ENCODE results near the gene NABP2. TPM values are rescaled to one million over a fixed set of nuclear protein-coding genes. Genes with fewer than 3 reads are reported as not detected.
A peak's percentile ranks its signal among the peaks of the same experiment; 100 is the strongest.
"Not testable (repeated sequence)": the region's sequence is repeated elsewhere in the genome, so short reads cannot be mapped to it uniquely, and the experiment has no call there.

NABP2 gene
- 10 to 100 TPM; 22.1 to 61.7 (median 51.1) TPM for total RNA-seq

GRCh38 chr12:56224102-56224701 lies at the start of gene NABP2:
Gene NABP2 (plus strand): TSS chr12:56224342. CDS start chr12:56224857, 515 bp downstream.
- WGBS, 10 experiments: 0 to 8% (median 0%) methylated on average over 1 to 10 of the region's 41 CpGs; no CpG with 5 or more reads in 3 of the 10 experiments
- Histone ChIP-seq H3K4me1 (replicated peaks in 1 of 2) (peaks cover 8 to 26% of the 10 kb centered on the region in 2 donors), H3K27ac (peak within 1 kb of the TSS; percentile 72 to 87), H3K4me3 (peak within 1 kb of the TSS; percentile 49 to 65 (median 59))
- in situ Hi-C loops (cut with MboI; ENCODE audit: low pct_unique_long_range_greater_than_20kb in 2 of 9, low sequenced_read_pairs in 9 of 9, unreplicated experiment in 9 of 9): no loop called here
- ATAC-seq (replicated peaks in 6 of 8): peak; percentile 64 to 81 (median 72)

GRCh38 chr12:56178347-56178746 lies 45.8 kb upstream of the NABP2 start:
- WGBS, 10 experiments: 67 to 100% (median 80%) methylated on average over 1 to 3 of the region's 3 CpGs; no CpG with 5 or more reads in 5 of the 10 experiments
- in situ Hi-C loops (cut with MboI; ENCODE audit: low pct_unique_long_range_greater_than_20kb in 2 of 9, low sequenced_read_pairs in 9 of 9, unreplicated experiment in 9 of 9): no loop called here

GRCh38 chr12:56186957-56187356 lies 37.2 kb upstream of the NABP2 start:
- in situ Hi-C loops (cut with MboI; ENCODE audit: low pct_unique_long_range_greater_than_20kb in 2 of 9, low sequenced_read_pairs in 9 of 9, unreplicated experiment in 9 of 9): no loop called here
- WGBS, 10 experiments: 85 to 100% (median 100%) methylated on average over 1 to 2 of the region's 2 CpGs; no CpG with 5 or more reads in 7 of the 10 experiments
- Histone ChIP-seq H3K4me3 (no peak overlapping the region), H3K4me1 (replicated peaks in 1 of 2) (peaks cover 4 to 8% of the 10 kb centered on the region in 2 donors), H3K27ac (no peak overlapping the region)
- ATAC-seq (replicated peaks in 6 of 8): no peak

More at GRCh38 chr12:56178347-56178746, 45.8 kb upstream of the NABP2 start:
- peak in 3 of 8 experiments; percentile 13 to 89 (median 28) for ATAC-seq (replicated peaks in 6 of 8)
- Histone ChIP-seq H3K4me3 (no peak overlapping the region), H3K27ac (no peak overlapping the region), H3K4me1 (replicated peaks in 1 of 2) (no peaks in the 10 kb centered on the region)

- in situ Hi-C loops (cut with MboI; ENCODE audit: low pct_unique_long_range_greater_than_20kb in 2 of 9, low sequenced_read_pairs in 9 of 9, unreplicated experiment in 9 of 9): no loop called here
- peak overlapping the region; percentile 87 to 91 for H3K27ac ChIP-seq
Measured at GRCh38 chr12:56188131-56188777, 35.9 kb upstream of the NABP2 start.

GRCh38 chr12:56188778-56189098 lies 35.4 kb upstream of the NABP2 start:
- peak overlapping the region; percentile 71 to 98 (median 84) for H3K4me3 ChIP-seq
- peaks cover 4 to 8% of the 10 kb centered on the region in 2 donors for H3K4me1 ChIP-seq (replicated peaks in 1 of 2)
- 0% methylated on average over 1 to 2 of the region's 17 CpGs; no CpG with 5 or more reads in 6 of the 10 experiments for WGBS, 10 experiments
- in situ Hi-C loops (cut with MboI; ENCODE audit: low pct_unique_long_range_greater_than_20kb in 2 of 9, low sequenced_read_pairs in 9 of 9, unreplicated experiment in 9 of 9): no loop called here
- peak in 1 of 8 experiments; percentile 1 for ATAC-seq (replicated peaks in 6 of 8)
- peak overlapping the region; percentile 87 to 91 for H3K27ac ChIP-seq

More at GRCh38 chr12:56188131-56188777, 35.9 kb upstream of the NABP2 start:
- ATAC-seq (replicated peaks in 6 of 8): no peak
- Histone ChIP-seq H3K4me3 (peak overlapping the region; percentile 71 to 98 (median 84)), H3K4me1 (replicated peaks in 1 of 2) (peaks cover 4 to 8% of the 10 kb centered on the region in 2 donors)
- WGBS, 10 experiments: 0 to 17% (median 0%) methylated on average over 1 to 5 of the region's 10 CpGs; no CpG with 5 or more reads in 2 of the 10 experiments

GRCh38 chr12:56189099-56189917 lies 34.8 kb upstream of the NABP2 start, which contains the start of gene SMARCC2:
Gene SMARCC2 (minus strand): TSS chr12:56189483. CDS start chr12:56189461, 22 bp downstream.
- peaks cover 4 to 8% of the 10 kb centered on the region in 2 donors for H3K4me1 ChIP-seq (replicated peaks in 1 of 2)
- in situ Hi-C loops (cut with MboI; ENCODE audit: low pct_unique_long_range_greater_than_20kb in 2 of 9, low sequenced_read_pairs in 9 of 9, unreplicated experiment in 9 of 9): no loop called here
- peak within 1 kb of the TSS; percentile 87 to 91 for H3K27ac ChIP-seq
- ATAC-seq (replicated peaks in 6 of 8): peak; percentile 78 to 92 (median 88)
- peak within 1 kb of the TSS; percentile 71 to 98 (median 84) for H3K4me3 ChIP-seq
- 0% methylated on average over 1 to 5 of the region's 93 CpGs; no CpG with 5 or more reads in 7 of the 10 experiments for WGBS, 10 experiments

- peak; percentile 48 to 62 (median 54) for ATAC-seq (replicated peaks in 6 of 8)
- peak overlapping the region; percentile 71 to 98 (median 84) for H3K4me3 ChIP-seq
- H3K4me1 ChIP-seq (replicated peaks in 1 of 2): peaks cover 4 to 8% of the 10 kb centered on the region in 2 donors
- peak overlapping the region; percentile 36 to 91 for H3K27ac ChIP-seq
- WGBS, 10 experiments: 0 to 13% (median 2%) methylated on average over 2 to 19 of the region's 42 CpGs
- in situ Hi-C loops (cut with MboI; ENCODE audit: low pct_unique_long_range_greater_than_20kb in 2 of 9, low sequenced_read_pairs in 9 of 9, unreplicated experiment in 9 of 9): no loop called here
Measured at GRCh38 chr12:56189918-56190694, 34.0 kb upstream of the NABP2 start.

- no peak for ATAC-seq (replicated peaks in 6 of 8)
- 0 to 80% (median 46%) methylated on average over 1 to 9 of the region's 9 CpGs; no CpG with 5 or more reads in 1 of the 10 experiments for WGBS, 10 experiments
- in situ Hi-C loops (cut with MboI; ENCODE audit: low pct_unique_long_range_greater_than_20kb in 2 of 9, low sequenced_read_pairs in 9 of 9, unreplicated experiment in 9 of 9): no loop called here
- peak overlapping the region; percentile 71 to 98 (median 84) for H3K4me3 ChIP-seq
- H3K27ac ChIP-seq: peak overlapping the region in 1 of 2 donors; percentile 91
- peaks cover 4 to 8% of the 10 kb centered on the region in 2 donors for H3K4me1 ChIP-seq (replicated peaks in 1 of 2)
Measured at GRCh38 chr12:56190695-56191155, 33.4 kb upstream of the NABP2 start.

GRCh38 chr12:56192582-56192981 lies 31.6 kb upstream of the NABP2 start:
- no peak overlapping the region for H3K4me3 ChIP-seq
- H3K4me1 ChIP-seq (replicated peaks in 1 of 2): peaks cover 4 to 5% of the 10 kb centered on the region in 2 donors
- ATAC-seq (replicated peaks in 6 of 8): no peak
- H3K27ac ChIP-seq: no peak overlapping the region
- in situ Hi-C loops (cut with MboI; ENCODE audit: low pct_unique_long_range_greater_than_20kb in 2 of 9, low sequenced_read_pairs in 9 of 9, unreplicated experiment in 9 of 9): no loop called here

GRCh38 chr12:56193025-56193578 lies 31.0 kb upstream of the NABP2 start:
- H3K27ac ChIP-seq: no peak overlapping the region
- in situ Hi-C loops (cut with MboI; ENCODE audit: low pct_unique_long_range_greater_than_20kb in 2 of 9, low sequenced_read_pairs in 9 of 9, unreplicated experiment in 9 of 9): no loop called here
- peak in 2 of 8 experiments; percentile 1 to 3 for ATAC-seq (replicated peaks in 6 of 8)

GRCh38 chr12:56196818-56197550 lies 27.2 kb upstream of the NABP2 start:
- H3K4me1 ChIP-seq (replicated peaks in 1 of 2); H3K27ac ChIP-seq; H3K4me3 ChIP-seq; in situ Hi-C loops (cut with MboI; ENCODE audit: low pct_unique_long_range_greater_than_20kb in 2 of 9, low sequenced_read_pairs in 9 of 9, unreplicated experiment in 9 of 9): not testable (repeated sequence)
- 0 to 100% (median 81%) methylated on average over 1 to 10 of the region's 11 CpGs for WGBS, 10 experiments
- peak in 4 of 8 experiments; percentile 47 to 75 (median 60) for ATAC-seq (replicated peaks in 6 of 8)

More at GRCh38 chr12:56193025-56193578, 31.0 kb upstream of the NABP2 start:
- H3K4me1 ChIP-seq (replicated peaks in 1 of 2): peaks cover 0 to under 1% of the 10 kb centered on the region in 2 donors
- 0 to 67% (median 0%) methylated on average over 1 of the region's 1 CpG; no CpG with 5 or more reads in 4 of the 10 experiments for WGBS, 10 experiments
- no peak overlapping the region for H3K4me3 ChIP-seq
